ENCODE data around the gene TCL1A.

DNA sequence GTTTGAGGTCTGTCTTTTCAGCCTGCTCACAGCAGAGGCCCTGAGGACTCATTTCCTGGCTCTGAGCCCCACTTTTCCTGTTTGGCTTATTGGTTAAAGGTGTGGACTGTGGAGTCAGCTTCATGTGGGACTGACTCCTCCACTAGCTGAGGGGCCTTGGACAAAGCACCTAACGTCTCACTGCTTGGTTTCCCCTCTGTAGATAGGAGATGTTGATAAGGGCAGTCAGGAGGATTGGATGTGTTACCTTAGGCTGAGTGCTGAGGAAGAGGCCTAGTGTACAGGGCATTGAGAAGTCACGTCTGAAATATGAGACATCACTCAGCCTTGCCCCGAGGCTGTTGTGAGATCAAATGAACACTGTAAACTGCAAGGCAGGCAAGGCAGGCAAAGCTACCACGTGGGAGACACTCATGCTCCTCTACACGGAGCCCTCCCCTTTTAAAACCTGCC is 27.1 kb upstream of the TCL1A start:
- TF ChIP-seq, protein P1, sequence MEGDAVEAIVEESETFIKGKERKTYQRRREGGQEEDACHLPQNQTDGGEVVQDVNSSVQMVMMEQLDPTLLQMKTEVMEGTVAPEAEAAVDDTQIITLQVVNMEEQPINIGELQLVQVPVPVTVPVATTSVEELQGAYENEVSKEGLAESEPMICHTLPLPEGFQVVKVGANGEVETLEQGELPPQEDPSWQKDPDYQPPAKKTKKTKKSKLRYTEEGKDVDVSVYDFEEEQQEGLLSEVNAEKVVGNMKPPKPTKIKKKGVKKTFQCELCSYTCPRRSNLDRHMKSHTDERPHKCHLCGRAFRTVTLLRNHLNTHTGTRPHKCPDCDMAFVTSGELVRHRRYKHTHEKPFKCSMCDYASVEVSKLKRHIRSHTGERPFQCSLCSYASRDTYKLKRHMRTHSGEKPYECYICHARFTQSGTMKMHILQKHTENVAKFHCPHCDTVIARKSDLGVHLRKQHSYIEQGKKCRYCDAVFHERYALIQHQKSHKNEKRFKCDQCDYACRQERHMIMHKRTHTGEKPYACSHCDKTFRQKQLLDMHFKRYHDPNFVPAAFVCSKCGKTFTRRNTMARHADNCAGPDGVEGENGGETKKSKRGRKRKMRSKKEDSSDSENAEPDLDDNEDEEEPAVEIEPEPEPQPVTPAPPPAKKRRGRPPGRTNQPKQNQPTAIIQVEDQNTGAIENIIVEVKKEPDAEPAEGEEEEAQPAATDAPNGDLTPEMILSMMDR (IDR thresholded peaks at IDR 0.05 in 2 of 3, conservative IDR thresholded peaks at IDR 0.05 in 1 of 3; ENCODE audit: control insufficient read depth in 2 of 3, extremely low read depth in 1 of 3, insufficient read depth in 1 of 3, low read depth in 3 of 3, low read length in 3 of 3), result no peak
- TF ChIP-seq SMAD1 (IDR thresholded peaks at IDR 0.05; ENCODE audit: low read depth, partially characterized antibody), result no peak
- TF ChIP-seq POLR2A (IDR thresholded peaks at IDR 0.05; ENCODE audit: low read depth, low read length), result no peak
- TF ChIP-seq FOXK2 (IDR thresholded peaks at IDR 0.05), result no peak
- TF ChIP-seq NR2F1 (conservative IDR thresholded peaks at IDR 0.05), result no peak
- no peak for TF ChIP-seq BACH1 (IDR thresholded peaks at IDR 0.05; ENCODE audit: borderline replicate concordance)
- no peak for TF ChIP-seq EP300 (IDR thresholded peaks at IDR 0.05; ENCODE audit: borderline replicate concordance in 1 of 2, control insufficient read depth in 1 of 2, low read depth in 2 of 2, low read length in 2 of 2)
- no peak for TF ChIP-seq PML (IDR thresholded peaks at IDR 0.05; ENCODE audit: low read length)
- TF ChIP-seq MYC (IDR thresholded peaks at IDR 0.05; ENCODE audit: insufficient read depth, insufficient read length, insufficient replicate concordance, low read length, severe bottlenecking), result no peak
- no peak for TF ChIP-seq NFIC (IDR thresholded peaks at IDR 0.05; ENCODE audit: low read depth, low read length)
- no peak for TF ChIP-seq KDM1A (IDR thresholded peaks at IDR 0.05; ENCODE audit: borderline replicate concordance)
- TF ChIP-seq, protein P2, sequence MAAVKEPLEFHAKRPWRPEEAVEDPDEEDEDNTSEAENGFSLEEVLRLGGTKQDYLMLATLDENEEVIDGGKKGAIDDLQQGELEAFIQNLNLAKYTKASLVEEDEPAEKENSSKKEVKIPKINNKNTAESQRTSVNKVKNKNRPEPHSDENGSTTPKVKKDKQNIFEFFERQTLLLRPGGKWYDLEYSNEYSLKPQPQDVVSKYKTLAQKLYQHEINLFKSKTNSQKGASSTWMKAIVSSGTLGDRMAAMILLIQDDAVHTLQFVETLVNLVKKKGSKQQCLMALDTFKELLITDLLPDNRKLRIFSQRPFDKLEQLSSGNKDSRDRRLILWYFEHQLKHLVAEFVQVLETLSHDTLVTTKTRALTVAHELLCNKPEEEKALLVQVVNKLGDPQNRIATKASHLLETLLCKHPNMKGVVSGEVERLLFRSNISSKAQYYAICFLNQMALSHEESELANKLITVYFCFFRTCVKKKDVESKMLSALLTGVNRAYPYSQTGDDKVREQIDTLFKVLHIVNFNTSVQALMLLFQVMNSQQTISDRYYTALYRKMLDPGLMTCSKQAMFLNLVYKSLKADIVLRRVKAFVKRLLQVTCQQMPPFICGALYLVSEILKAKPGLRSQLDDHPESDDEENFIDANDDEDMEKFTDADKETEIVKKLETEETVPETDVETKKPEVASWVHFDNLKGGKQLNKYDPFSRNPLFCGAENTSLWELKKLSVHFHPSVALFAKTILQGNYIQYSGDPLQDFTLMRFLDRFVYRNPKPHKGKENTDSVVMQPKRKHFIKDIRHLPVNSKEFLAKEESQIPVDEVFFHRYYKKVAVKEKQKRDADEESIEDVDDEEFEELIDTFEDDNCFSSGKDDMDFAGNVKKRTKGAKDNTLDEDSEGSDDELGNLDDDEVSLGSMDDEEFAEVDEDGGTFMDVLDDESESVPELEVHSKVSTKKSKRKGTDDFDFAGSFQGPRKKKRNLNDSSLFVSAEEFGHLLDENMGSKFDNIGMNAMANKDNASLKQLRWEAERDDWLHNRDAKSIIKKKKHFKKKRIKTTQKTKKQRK (IDR thresholded peaks at IDR 0.05; ENCODE audit: low read depth, low read length), result no peak
- no peak for TF ChIP-seq CBX5 (IDR thresholded peaks at IDR 0.05; ENCODE audit: low read depth)
- no peak for TF ChIP-seq JUNB (IDR thresholded peaks at IDR 0.05)

Data from GM12878 (cell line).